Measurements from ENCODE around the gene HTR1B. TPM values are rescaled to one million over a fixed set of nuclear protein-coding genes. Genes with fewer than 3 reads are reported as not detected.

Gene HTR1B
- total and polyA plus RNA-seq, 10 of the 15 experiments (the other 5 are each of a cell fraction or from before 2014, with no cell fraction given), result 0.98 TPM; not detected in 9

GRCh38 chr6:77451466-77451865 lies 11.8 kb downstream of the HTR1B start:
- intact Hi-C loops (cut with micrococcal nuclease; ENCODE audit: unreplicated experiment), result loop anchor here (10.0 kb wide), 1 partner anchor 577 kb away; no protein-coding TSS in a partner anchor
- H3K9me3 ChIP-seq (replicated peaks; ENCODE audit: control insufficient read depth, insufficient read depth, low read length), result no peaks in the 10 kb centered on the region
- WGBS (ENCODE audit: insufficient coverage, insufficient replicate concordance, low lambda C conversion rate, missing lambda C conversion rate), result 94% methylated on average over 4 of the region's 4 CpGs
- RAD21 ChIA-PET (ENCODE audit: unreplicated experiment), result no interaction called here
- H3K4me2 ChIP-seq (ENCODE audit: control insufficient read depth, insufficient read depth), result no peak overlapping the region
- SMC1A ChIA-PET (ENCODE audit: uncharacterized antibody, unreplicated experiment), result interaction anchor here (0.7 kb wide), 1 partner anchor 14 kb away, joined by 3 read pairs; no protein-coding TSS in a partner anchor
- in situ Hi-C loops (cut with MboI), result no loop called here
- no peak overlapping the region for H3K27ac ChIP-seq (ENCODE audit: control insufficient read depth, insufficient read depth)
- H4K20me1 ChIP-seq (ENCODE audit: control insufficient read depth, insufficient read depth), result no peaks in the 10 kb centered on the region
- no peak overlapping the region for H2AFZ ChIP-seq (ENCODE audit: control insufficient read depth, low read depth, low read length)
- TF ChIP-seq TARDBP (IDR thresholded peaks at IDR 0.05; ENCODE audit: borderline replicate concordance), result no peak
- TF ChIP-seq ZNF24 (IDR thresholded peaks at IDR 0.05), result no peak
- no peak for TF ChIP-seq SREBF2 (IDR thresholded peaks at IDR 0.05; ENCODE audit: low read length)
- TF ChIP-seq NFYA (IDR thresholded peaks at IDR 0.05; ENCODE audit: borderline replicate concordance, low read depth, low read length), result no peak
- TF ChIP-seq, protein P1, sequence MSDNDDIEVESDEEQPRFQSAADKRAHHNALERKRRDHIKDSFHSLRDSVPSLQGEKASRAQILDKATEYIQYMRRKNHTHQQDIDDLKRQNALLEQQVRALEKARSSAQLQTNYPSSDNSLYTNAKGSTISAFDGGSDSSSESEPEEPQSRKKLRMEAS (IDR thresholded peaks at IDR 0.05; ENCODE audit: low read depth, low read length), result no peak
- TF ChIP-seq WRNIP1 (IDR thresholded peaks at IDR 0.05; ENCODE audit: borderline replicate concordance, low read depth, low read length), result no peak
- TF ChIP-seq ZBTB4 (CRISPR knock-in tag; IDR thresholded peaks at IDR 0.05), result no peak
- TF ChIP-seq POLR2A (IDR thresholded peaks at IDR 0.05; ENCODE audit: low read depth, low read length), result no peak
- no peak for TF ChIP-seq MTA2 (IDR thresholded peaks at IDR 0.05; ENCODE audit: low read depth)
- no peak for TF ChIP-seq SMC3 (IDR thresholded peaks at IDR 0.05; ENCODE audit: borderline replicate concordance, low read length)
- no peak for TF ChIP-seq YY1 (IDR thresholded peaks at IDR 0.05; ENCODE audit: low read depth, low read length)
- TF ChIP-seq MYC (IDR thresholded peaks at IDR 0.05; ENCODE audit: insufficient read depth, insufficient read length, insufficient replicate concordance, low read length, severe bottlenecking), result no peak
- no peak for TF ChIP-seq SPI1 (IDR thresholded peaks at IDR 0.05; ENCODE audit: borderline replicate concordance, insufficient read depth, low read depth, low read length)
- TF ChIP-seq SP1 (IDR thresholded peaks at IDR 0.05; ENCODE audit: low read depth, low read length), result no peak
- TF ChIP-seq HDGF (IDR thresholded peaks at IDR 0.05), result no peak
- TF ChIP-seq ZNF687 (IDR thresholded peaks at IDR 0.05), result no peak
- TF ChIP-seq PAX5 (IDR thresholded peaks at IDR 0.05; ENCODE audit: borderline replicate concordance, low read depth, low read length), result no peak
- DNase-seq (ENCODE audit: low read depth, low spot score) (no peak), FAIRE-seq (no peak), ATAC-seq (no peak)
- H3K9ac ChIP-seq (ENCODE audit: control insufficient read depth, insufficient read depth, low read length), result no peak overlapping the region
- BruUV-seq (replicated peaks), result no TSS peak
- no peaks in the 10 kb centered on the region for H3K36me3 ChIP-seq (ENCODE audit: control insufficient read depth in 2 of 2, insufficient read depth in 2 of 2, low read length in 1 of 2)
- no peaks in the 10 kb centered on the region for H3K4me1 ChIP-seq (ENCODE audit: control insufficient read depth, insufficient read depth, low read length)
- CTCF ChIA-PET, result interaction anchor here (1.2 kb wide), 1 partner anchor 300 kb away, joined by 5 read pairs; no protein-coding TSS in a partner anchor
- POLR2A ChIA-PET, result no interaction called here
- H3K4me3 ChIP-seq, result no peak overlapping the region
- no peaks in the 10 kb centered on the region for H3K27me3 ChIP-seq (replicated peaks in 1 of 2; ENCODE audit: control insufficient read depth in 2 of 2, insufficient read depth in 2 of 2, low read length in 1 of 2)
- H3K79me2 ChIP-seq (ENCODE audit: control insufficient read depth, insufficient read depth, low read length), result no peaks in the 10 kb centered on the region
